CD14-positive monocyte (primary cell): Measurements from ENCODE around the gene SRRD. TPM values are rescaled to one million over a fixed set of nuclear protein-coding genes. Genes with fewer than 3 reads are reported as not detected.
A peak's percentile ranks its signal among the peaks of the same experiment; 100 is the strongest.

Experiments
- DNase-seq, 3 donors: peaks; one replicate each; pipeline ENCODE4 v3.0.0-alpha.2; 2011 to 2022
- H2AFZ ChIP-seq: 2 replicates; pipeline ENCODE4 v1.6.0; 2012; ENCODE audit warnings: mild to moderate bottlenecking, low read depth, low read length, inconsistent platforms; ENCODE audit not compliant: insufficient read depth, poor library complexity, severe bottlenecking
- H3K27ac ChIP-seq, 2 donors: 1 replicate in 1 of 2; 2 replicates in 1 of 2; pipeline ENCODE4 v1.5.1; 2012 to 2013; ENCODE audit warnings: low read length in 2 of 2, control low read depth in 1 of 2, inconsistent platforms in 1 of 2, low read depth in 1 of 2, mild to moderate bottlenecking in 1 of 2
- H3K27me3 ChIP-seq, 2 donors: one replicate each; pipeline versions ENCODE4 v1.6.0 to v1.6.1; 2011 to 2013; ENCODE audit warnings: low read length in 2 of 2; ENCODE audit not compliant: control insufficient read depth in 2 of 2, insufficient read depth in 2 of 2
- H3K36me3 ChIP-seq, 2 donors: replicated peaks in 1 of 2; 1 replicate in 1 of 2; 2 replicates in 1 of 2; pipeline versions ENCODE4 v1.5.1 to v1.6.1; 2012 to 2013; ENCODE audit warnings: low read length in 2 of 2, control low read depth in 1 of 2, inconsistent platforms in 1 of 2, mild to moderate bottlenecking in 1 of 2; ENCODE audit not compliant: insufficient read depth in 2 of 2, control insufficient read depth in 1 of 2
- H3K4me1 ChIP-seq, 2 donors: 1 replicate in 1 of 2; 2 replicates in 1 of 2; pipeline versions ENCODE4 v1.5.1 to v1.6.1; 2012 to 2013; ENCODE audit warnings: low read length in 2 of 2, control low read depth in 1 of 2, inconsistent platforms in 1 of 2, mild to moderate bottlenecking in 1 of 2, moderate library complexity in 1 of 2; ENCODE audit not compliant: insufficient read depth in 2 of 2, control insufficient read depth in 1 of 2
- H3K4me2 ChIP-seq: replicated peaks from 2 replicates; pipeline ENCODE3; 2012; ENCODE audit warnings: low read length, moderate library complexity, mild to moderate bottlenecking; ENCODE audit not compliant: poor library complexity, severe bottlenecking; ENCODE audit errors: extremely low read depth
- H3K4me3 ChIP-seq, 3 experiments: fragments of 200-600 bp in 1 of 3; sonication (generic) in 1 of 3; replicated peaks in 1 of 3; 1 replicate in 2 of 3; 2 replicates in 1 of 3; pipeline ENCODE4 v1.5.1; 2011 to 2013; ENCODE audit warnings: low read length in 3 of 3, mild to moderate bottlenecking in 3 of 3, control low read depth in 2 of 3, low read depth in 2 of 3, inconsistent platforms in 1 of 3, moderate library complexity in 1 of 3
- H3K79me2 ChIP-seq: 2 replicates; pipeline ENCODE4 v1.6.0; 2012; ENCODE audit warnings: mild to moderate bottlenecking, control low read depth, inconsistent platforms, low read length, moderate library complexity; ENCODE audit not compliant: insufficient read depth
- H3K9ac ChIP-seq: 2 replicates; pipeline ENCODE4 v1.6.0; 2017; ENCODE audit warnings: low read length, mild to moderate bottlenecking; ENCODE audit not compliant: insufficient read depth, poor library complexity, severe bottlenecking
- H3K9me3 ChIP-seq, 2 donors: replicated peaks in 1 of 2; 1 replicate in 1 of 2; 2 replicates in 1 of 2; pipeline versions ENCODE4 v1.5.1 to v1.6.1; 2012 to 2013; ENCODE audit warnings: low read length in 2 of 2, control low read depth in 1 of 2; ENCODE audit not compliant: control insufficient read depth in 1 of 2, insufficient read depth in 1 of 2
- H4K20me1 ChIP-seq: 2 replicates; pipeline ENCODE4 v1.6.0; 2012; ENCODE audit warnings: mild to moderate bottlenecking, low read length, control low read depth, moderate library complexity; ENCODE audit not compliant: insufficient read depth
- H3K27ac Mint-ChIP-seq, 7 donors: one replicate each; pipeline ENCODE4 v1.8.0; 2020; ENCODE audit warnings: mild to moderate bottlenecking in 7 of 7, mixed read lengths in 7 of 7, moderate library complexity in 6 of 7, inconsistent platforms in 2 of 7
- H3K27me3 Mint-ChIP-seq, 3 donors: one replicate each; pipeline ENCODE4 v1.8.0; 2021 to 2022; ENCODE audit warnings: low read depth in 3 of 3, mild to moderate bottlenecking in 3 of 3, mixed read lengths in 3 of 3, moderate library complexity in 3 of 3, inconsistent platforms in 1 of 3
- H3K36me3 Mint-ChIP-seq, 2 donors: one replicate each; pipeline ENCODE4 v1.8.0; 2020; ENCODE audit warnings: mixed read lengths in 2 of 2, inconsistent platforms in 1 of 2, mild to moderate bottlenecking in 1 of 2
- H3K4me1 Mint-ChIP-seq: one replicate; pipeline ENCODE4 v1.8.0; 2020; ENCODE audit warnings: mild to moderate bottlenecking, mixed read lengths
- H3K4me3 Mint-ChIP-seq, 2 donors: one replicate each; pipeline ENCODE4 v1.8.0; 2020; ENCODE audit warnings: mild to moderate bottlenecking in 2 of 2, mixed read lengths in 2 of 2, moderate library complexity in 1 of 2
- H3K9me3 Mint-ChIP-seq, 7 donors: one replicate each; pipeline ENCODE4 v1.8.0; 2020 to 2022; ENCODE audit warnings: mixed read lengths in 7 of 7, mild to moderate bottlenecking in 6 of 7, moderate library complexity in 6 of 7, inconsistent platforms in 2 of 7
- CTCF ChIP-seq: fragments of 200-600 bp; IDR thresholded peaks from one replicate; pipeline ENCODE4 v1.8.0; 2022; ENCODE audit warnings: antibody characterized with exemption, mild to moderate bottlenecking
- WGBS: methylation state at CpG from one replicate; pipeline ENCODE4 v1.1.5; 2013; ENCODE audit warnings: missing lambda C conversion rate; ENCODE audit not compliant: insufficient coverage; 5-methylcytosine and 5-hydroxymethylcytosine counted together
- intact Hi-C, 2 donors: fragments of 100-400 bp; cut with micrococcal nuclease; formaldehyde crosslinking; loops; one replicate each; pipeline versions ENCODE4 v1.15.0 to v1.15.1; 2023
- polyA plus RNA-seq, 3 donors: library from polyadenylated mRNA; depleted of rRNA in 1 of 3; unstranded in 2 of 3; stranded (reverse) in 1 of 3; fragments of 300-500 nt in 2 of 3; fragments of >200 nt in 1 of 3; fragmentation: Illumina TruSeq in 2 of 3; gene quantifications; 1 replicate in 2 of 3; 2 replicates in 1 of 3; pipeline ENCODE4 v1.2.3, GENCODE V29; 2012 to 2021

The SRRD gene
- polyA plus RNA-seq, 3 donors = 3.7 to 15.0 (median 10.0) TPM

- H3K9me3 ChIP-seq = no peaks in the 10 kb centered on the region
- no peak for TF ChIP-seq CTCF
- no peaks in the 10 kb centered on the region for H4K20me1 ChIP-seq
- H3K79me2 ChIP-seq = peaks cover 22% of the 10 kb centered on the region
- H3K36me3 ChIP-seq = peaks cover 40 to 46% of the 10 kb centered on the region in 2 donors
- no peaks in the 10 kb centered on the region for H3K9me3 Mint-ChIP-seq
- H3K4me2 ChIP-seq = no peak overlapping the region
- peaks cover 0 to 6% (median 0%) of the 10 kb centered on the region in 3 donors for H3K27me3 Mint-ChIP-seq
- H3K4me1 Mint-ChIP-seq = peaks cover 47% of the 10 kb centered on the region
- H3K4me1 ChIP-seq = peaks cover 41 to 51% of the 10 kb centered on the region in 2 donors
- no peak overlapping the region for H3K9ac ChIP-seq
- peak overlapping the region in 1 of 2 donors; percentile 50 for H3K27ac ChIP-seq
- DNase-seq = peak; percentile 28 to 53 (median 35)
- H3K27me3 ChIP-seq = no peaks in the 10 kb centered on the region
- H3K4me3 ChIP-seq = no peak overlapping the region
- H2AFZ ChIP-seq = no peak overlapping the region
- peaks cover 70% of the 10 kb centered on the region in 2 donors for H3K36me3 Mint-ChIP-seq
- intact Hi-C loops = no loop called here
- no peak overlapping the region for H3K4me3 Mint-ChIP-seq
- H3K27ac Mint-ChIP-seq = peak overlapping the region in 2 of 7 donors; percentile 48 to 80
Observed at GRCh38 chr22:26474682-26475081, 9.0 kb upstream of the SRRD start.

- intact Hi-C loops = no loop called here
- no peaks in the 10 kb centered on the region for H3K9me3 Mint-ChIP-seq
- no peaks in the 10 kb centered on the region for H3K27me3 ChIP-seq
- no peak for TF ChIP-seq CTCF
- H3K9me3 ChIP-seq = no peaks in the 10 kb centered on the region
- H3K27ac Mint-ChIP-seq = peak overlapping the region in 5 of 7 donors; percentile 6 to 84 (median 77)
- peak overlapping the region in 1 of 2 donors; percentile 37 for H3K27ac ChIP-seq
- H3K36me3 Mint-ChIP-seq = peaks cover 50% of the 10 kb centered on the region in 2 donors
- peak in 1 of 3 donors; percentile 31 for DNase-seq
- no peak overlapping the region for H2AFZ ChIP-seq
- peaks cover 31% of the 10 kb centered on the region for H3K79me2 ChIP-seq
- H4K20me1 ChIP-seq = no peaks in the 10 kb centered on the region
- no peak overlapping the region for H3K4me2 ChIP-seq
- no CpG with 5 or more reads among the region's 4 CpGs for WGBS
- no peak overlapping the region for H3K9ac ChIP-seq
- no peak overlapping the region for H3K4me3 ChIP-seq
- H3K4me1 Mint-ChIP-seq = peaks cover 68% of the 10 kb centered on the region
- H3K4me3 Mint-ChIP-seq = no peak overlapping the region
- peaks cover 0 to 4% (median 0%) of the 10 kb centered on the region in 3 donors for H3K27me3 Mint-ChIP-seq
- peaks cover 19 to 25% of the 10 kb centered on the region in 2 donors for H3K36me3 ChIP-seq
- peaks cover 62 to 72% of the 10 kb centered on the region in 2 donors for H3K4me1 ChIP-seq
Observed at GRCh38 chr22:26476705-26477340, 6.9 kb upstream of the SRRD start.
